SU-DHL-6 (cell line): ENCODE measurements around the gene FLNA.

ENCODE experiments used
- H2AFZ ChIP-seq: fragments of 200-600 bp; sonication (generic); 2 replicates; pipeline ENCODE4 v1.6.1; 2014; ENCODE audit warnings: low read depth, mild to moderate bottlenecking, moderate library complexity, mixed read lengths, antibody characterized with exemption, low read length; ENCODE audit not compliant: severe bottlenecking
- H3F3A ChIP-seq: fragments of 200-600 bp; shearing (Covaris generic); 2 replicates; pipeline ENCODE4 v1.6.0; 2016; ENCODE audit warnings: antibody characterized with exemption, mild to moderate bottlenecking; ENCODE audit not compliant: insufficient read depth
- H3K27ac ChIP-seq: fragments of 200-600 bp; sonication (generic); 2 replicates; pipeline ENCODE4 v1.5.1; 2016; ENCODE audit warnings: low read depth, mild to moderate bottlenecking, low read length, moderate library complexity, mixed read lengths
- H3K27me3 ChIP-seq: fragments of 200-600 bp; sonication (generic), shearing (Covaris generic); 2 replicates; pipeline ENCODE4 v1.6.0; 2014; ENCODE audit warnings: mild to moderate bottlenecking, low read length
- H3K36me3 ChIP-seq: fragments of 200-600 bp; sonication (generic); 2 replicates; pipeline ENCODE4 v1.6.1; 2014; ENCODE audit warnings: mild to moderate bottlenecking, low read length, mixed read lengths
- H3K4me2 ChIP-seq: fragments of 300-600, 200-600 bp; shearing (Covaris generic), sonication (generic); 2 replicates; pipeline ENCODE4 v1.6.0; 2014; ENCODE audit warnings: low read length, low read depth, mild to moderate bottlenecking; ENCODE audit not compliant: poor library complexity, severe bottlenecking
- H3K4me3 ChIP-seq: fragments of 200-600 bp; sonication (generic); 2 replicates; pipeline ENCODE4 v1.5.1; 2014; ENCODE audit warnings: antibody characterized with exemption, low read length, mild to moderate bottlenecking, mixed read lengths; ENCODE audit not compliant: insufficient read depth, poor library complexity, severe bottlenecking
- H3K79me2 ChIP-seq: fragments of 200-600 bp; sonication (generic); 2 replicates; pipeline ENCODE4 v1.6.1; 2014; ENCODE audit warnings: mild to moderate bottlenecking, low read length, moderate library complexity; ENCODE audit not compliant: insufficient read depth
- H3K9ac ChIP-seq: fragments of 200-600 bp; sonication (generic); 2 replicates; pipeline ENCODE4 v1.7.0; 2014; ENCODE audit warnings: mild to moderate bottlenecking, low read length
- H3K9me2 ChIP-seq: fragments of 200-600 bp; sonication (generic); replicated peaks from 2 replicates; pipeline ENCODE4 v1.6.1; 2014; ENCODE audit warnings: low read length; ENCODE audit not compliant: insufficient read depth
- H3K9me3 ChIP-seq: fragments of 200-600 bp; sonication (generic); 2 replicates; pipeline ENCODE4 v1.6.1; 2014; ENCODE audit warnings: low read length, mixed read lengths; ENCODE audit not compliant: insufficient read depth
- H4K20me1 ChIP-seq: fragments of 200-600 bp; sonication (generic); 2 replicates; pipeline ENCODE4 v1.6.1; 2014; ENCODE audit warnings: low read depth, mild to moderate bottlenecking, antibody characterized with exemption, low read length, moderate library complexity, mixed read lengths
- CTCF ChIP-seq: fragments of 200-600 bp; sonication (generic); IDR thresholded peaks from one replicate; pipeline ENCODE4 v1.5.1; 2017; ENCODE audit warnings: antibody characterized with exemption, mild to moderate bottlenecking, low read length, moderate library complexity; ENCODE audit not compliant: insufficient read depth, poor library complexity, severe bottlenecking
- EZH2phosphoT487 ChIP-seq: fragments of 200-600 bp; sonication (generic), shearing (Covaris generic); conservative IDR thresholded peaks from 2 replicates; pipeline ENCODE4 v1.6.1; 2018; ENCODE audit warnings: mild to moderate bottlenecking, antibody characterized with exemption, low read length, moderate library complexity, mixed read lengths

FLNA gene

GRCh38 chrX:154374313-154375155, at the start of gene FLNA:
FLNA (minus strand) TSS chrX:154374634; CDS start chrX:154371245, 3,389 bp downstream.
- no peaks in the 10 kb centered on the region for H3K9me3 ChIP-seq
- no peak within 1 kb of the TSS for H2AFZ ChIP-seq
- H3K9me2 ChIP-seq, result no peaks in the 10 kb centered on the region
- H3K79me2 ChIP-seq, result peaks cover 10% of the 10 kb centered on the region
- TF ChIP-seq CTCF (no peak), EZH2phosphoT487 (no peak)
- H4K20me1 ChIP-seq, result no peaks in the 10 kb centered on the region
- H3K4me2 ChIP-seq, result peak within 1 kb of the TSS; percentile 54
- no peaks in the 10 kb centered on the region for H3K36me3 ChIP-seq
- H3F3A ChIP-seq, result no peaks in the 10 kb centered on the region
- peak within 1 kb of the TSS; percentile 26 for H3K4me3 ChIP-seq
- no peak within 1 kb of the TSS for H3K27ac ChIP-seq
- peak within 1 kb of the TSS; percentile 53 for H3K9ac ChIP-seq
- no peaks in the 10 kb centered on the region for H3K27me3 ChIP-seq

- no peaks in the 10 kb centered on the region for H3K9me3 ChIP-seq
- no peak overlapping the region for H3K27ac ChIP-seq
These were observed 45.9 kb upstream of the FLNA start for GRCh38 chrX:154420402-154420756.

GRCh38 chrX:154419688-154420401, 45.4 kb upstream of the FLNA start:
- Histone ChIP-seq H2AFZ (no peak overlapping the region), H3K9me2 (no peaks in the 10 kb centered on the region), H3K27me3 (no peaks in the 10 kb centered on the region), H3K9ac (no peak overlapping the region), H3K36me3 (no peaks in the 10 kb centered on the region), H3K27ac (no peak overlapping the region), H3F3A (no peaks in the 10 kb centered on the region), H4K20me1 (no peaks in the 10 kb centered on the region), H3K79me2 (no peaks in the 10 kb centered on the region), H3K9me3 (no peaks in the 10 kb centered on the region), H3K4me2 (no peak overlapping the region), H3K4me3 (no peak overlapping the region)
- no peak for TF ChIP-seq EZH2phosphoT487
- TF ChIP-seq CTCF, result no peak

More at GRCh38 chrX:154420402-154420756, 45.9 kb upstream of the FLNA start:
- Histone ChIP-seq H3K27me3 (no peaks in the 10 kb centered on the region), H4K20me1 (no peaks in the 10 kb centered on the region), H3K4me3 (no peak overlapping the region), H3K9me2 (no peaks in the 10 kb centered on the region), H3K4me2 (no peak overlapping the region), H3F3A (no peaks in the 10 kb centered on the region), H3K36me3 (no peaks in the 10 kb centered on the region), H2AFZ (no peak overlapping the region), H3K79me2 (no peaks in the 10 kb centered on the region), H3K9ac (no peak overlapping the region)
- TF ChIP-seq CTCF (no peak), EZH2phosphoT487 (no peak)
